SH-SY5Y (cell line): ENCODE results near the gene PARVB.

Source experiments
- GATA2 ChIP-seq: IDR thresholded peaks from 2 replicates; pipeline ENCODE4 v1.6.1; 2011; ENCODE audit warnings: mild to moderate bottlenecking, low read depth, low read length
- GATA3 ChIP-seq: IDR thresholded peaks from 2 replicates; pipeline ENCODE4 v1.6.1; 2011; ENCODE audit warnings: low read depth, mild to moderate bottlenecking, low read length, moderate library complexity

PARVB gene

GRCh38 chr22:44005524-44005923 is 18.6 kb upstream of the PARVB start:
- TF ChIP-seq GATA3 (no peak), GATA2 (no peak)

GRCh38 chr22:44012162-44012561 is 11.9 kb upstream of the PARVB start:
- TF ChIP-seq GATA2: no peak

GRCh38 chr22:44012591-44012990 is 11.5 kb upstream of the PARVB start:
- TF ChIP-seq GATA2 (no peak), GATA3 (no peak)

- TF ChIP-seq GATA2 (no peak), GATA3 (no peak)
These were observed 9.9 kb upstream of the PARVB start for GRCh38 chr22:44014241-44014640.

- no peak for TF ChIP-seq GATA3
- no peak for TF ChIP-seq GATA2
These were observed 5.5 kb upstream of the PARVB start for GRCh38 chr22:44018594-44018993.

GRCh38 chr22:44019416-44019815 is 4.7 kb upstream of the PARVB start:
- TF ChIP-seq GATA3 (no peak), GATA2 (no peak)

- no peak for TF ChIP-seq GATA2
- TF ChIP-seq GATA3: no peak
These were observed 4.3 kb upstream of the PARVB start for GRCh38 chr22:44019846-44020245.

- TF ChIP-seq GATA2 (no peak), GATA3 (no peak)
These were observed 3.1 kb upstream of the PARVB start for GRCh38 chr22:44020981-44021380.

- TF ChIP-seq GATA2 (no peak), GATA3 (no peak)
These were observed 456 bp upstream of the PARVB start for GRCh38 chr22:44023404-44024287.

- TF ChIP-seq GATA2 (no peak), GATA3 (no peak)
These were observed 1.3 kb downstream of the PARVB start for GRCh38 chr22:44025171-44026065.

GRCh38 chr22:44026066-44026629 is 2.0 kb downstream of the PARVB start:
- TF ChIP-seq GATA2 (no peak), GATA3 (no peak)

GRCh38 chr22:44026630-44027511 is 2.8 kb downstream of the PARVB start:
- TF ChIP-seq GATA3 (no peak), GATA2 (no peak)

GRCh38 chr22:44028091-44028490 is 4.0 kb downstream of the PARVB start:
- TF ChIP-seq GATA2 (no peak), GATA3 (no peak)

GRCh38 chr22:44029069-44029468 is 5.0 kb downstream of the PARVB start:
- TF ChIP-seq GATA3 (no peak), GATA2 (no peak)

GRCh38 chr22:44030051-44030701 is 6.1 kb downstream of the PARVB start:
- TF ChIP-seq GATA2: no peak
- no peak for TF ChIP-seq GATA3
